WERI-Rb-1 (cell line): ENCODE measurements around the gene STK40.

Experiments
- DNase-seq: peaks from one replicate; pipeline ENCODE4 v3.0.0-alpha.2; 2020
- H3K27ac ChIP-seq: fragments of 250-450 bp; sonication (Bioruptor Pico); 2 replicates; pipeline ENCODE4 v1.5.1; 2020; ENCODE audit warnings: mild to moderate bottlenecking, moderate library complexity
- H3K27me3 ChIP-seq: fragments of 250-450 bp; sonication (Bioruptor Pico); 2 replicates; pipeline ENCODE4 v1.5.1; 2021; ENCODE audit warnings: mild to moderate bottlenecking, low read depth, moderate library complexity; ENCODE audit not compliant: insufficient read depth, severe bottlenecking
- H3K36me3 ChIP-seq: fragments of 250-450 bp; sonication (Bioruptor Pico); 2 replicates; pipeline ENCODE4 v1.5.1; 2020; ENCODE audit warnings: mild to moderate bottlenecking, moderate library complexity
- H3K4me3 ChIP-seq: 2 replicates; pipeline ENCODE4 v1.5.1; 2011; ENCODE audit warnings: low read depth, mild to moderate bottlenecking, control low read depth, low read length
- H3K9me3 ChIP-seq: fragments of 250-450 bp; sonication (Bioruptor Pico); 2 replicates; pipeline ENCODE4 v1.5.1; 2021; ENCODE audit warnings: mild to moderate bottlenecking, moderate library complexity; ENCODE audit not compliant: severe bottlenecking
- CTCF ChIP-seq: IDR thresholded peaks from 2 replicates; pipeline ENCODE4 v1.5.1; 2011; ENCODE audit warnings: low read depth, mild to moderate bottlenecking, control low read depth, inconsistent platforms, low read length

STK40 gene

GRCh38 chr1:36330940-36331339 lies 54.8 kb downstream of the STK40 start:
- Histone ChIP-seq H3K27ac (no peak overlapping the region), H3K9me3 (no peaks in the 10 kb centered on the region), H3K27me3 (no peaks in the 10 kb centered on the region), H3K36me3 (no peaks in the 10 kb centered on the region), H3K4me3 (no peak overlapping the region)
- peak; percentile 54 for DNase-seq
- no peak for TF ChIP-seq CTCF

GRCh38 chr1:36329817-36330216 lies 55.9 kb downstream of the STK40 start:
- Histone ChIP-seq H3K9me3 (no peaks in the 10 kb centered on the region), H3K36me3 (no peaks in the 10 kb centered on the region), H3K4me3 (no peak overlapping the region), H3K27me3 (no peaks in the 10 kb centered on the region), H3K27ac (no peak overlapping the region)
- no peak for DNase-seq
- no peak for TF ChIP-seq CTCF

GRCh38 chr1:36328713-36329112 lies 57.0 kb downstream of the STK40 start:
- no peak for DNase-seq
- TF ChIP-seq CTCF: no peak

GRCh38 chr1:36328088-36328480 lies 57.6 kb downstream of the STK40 start:
- Histone ChIP-seq H3K9me3 (no peaks in the 10 kb centered on the region), H3K27me3 (no peaks in the 10 kb centered on the region), H3K36me3 (no peaks in the 10 kb centered on the region), H3K27ac (no peak overlapping the region), H3K4me3 (no peak overlapping the region)
- no peak for DNase-seq
- TF ChIP-seq CTCF: no peak

More at GRCh38 chr1:36328713-36329112, 57.0 kb downstream of the STK40 start:
- Histone ChIP-seq H3K9me3 (no peaks in the 10 kb centered on the region), H3K27me3 (no peaks in the 10 kb centered on the region), H3K27ac (no peak overlapping the region), H3K4me3 (no peak overlapping the region), H3K36me3 (no peaks in the 10 kb centered on the region)

GRCh38 chr1:36327421-36328087 lies 58.2 kb downstream of the STK40 start:
- H3K27ac ChIP-seq: no peak overlapping the region
- no peak for TF ChIP-seq CTCF
- DNase-seq: no peak
- H3K4me3 ChIP-seq: no peak overlapping the region
- no peaks in the 10 kb centered on the region for H3K27me3 ChIP-seq
- no peaks in the 10 kb centered on the region for H3K9me3 ChIP-seq
- H3K36me3 ChIP-seq: no peaks in the 10 kb centered on the region

- no peak for DNase-seq
Measured at GRCh38 chr1:36326499-36326898, 59.2 kb downstream of the STK40 start.

More at GRCh38 chr1:36326499-36326898, 59.2 kb downstream of the STK40 start:
- Histone ChIP-seq H3K27ac (no peak overlapping the region), H3K27me3 (no peaks in the 10 kb centered on the region), H3K9me3 (no peaks in the 10 kb centered on the region), H3K4me3 (no peak overlapping the region), H3K36me3 (no peaks in the 10 kb centered on the region)
- no peak for TF ChIP-seq CTCF
